NCI-H2029 treated with DMSO at 0.1 percent for 48 hours (cell line): Measurements from ENCODE around the gene CIT.
"Not testable (repeated sequence)": the region's sequence is repeated elsewhere in the genome, so short reads cannot be mapped to it uniquely, and the experiment has no call there.

Experiments used
- DNase-seq: peaks from one replicate; lab custom pipeline; 2025; lab: John Stamatoyannopoulos, UW

CIT gene

DNA sequence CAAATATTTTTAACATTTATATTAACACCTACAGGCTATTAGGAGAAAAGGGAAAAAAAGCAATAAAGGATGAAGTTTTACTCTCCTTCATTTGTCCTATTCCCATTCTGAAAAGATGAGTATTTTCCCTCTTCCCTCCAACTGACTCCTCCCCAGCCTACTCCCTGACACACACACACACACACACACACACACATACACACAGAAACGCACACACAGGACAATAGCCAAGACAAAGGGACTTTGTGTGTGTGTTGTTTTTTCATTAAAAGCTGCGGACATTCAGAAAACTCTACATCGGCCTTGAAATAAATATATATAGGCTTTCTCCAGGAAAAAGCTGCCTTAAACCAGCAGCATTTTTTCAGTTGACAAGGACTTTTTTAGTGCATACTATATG is 134.4 kb downstream of the CIT start:
- no peak for DNase-seq

GRCh38 chr12:119740830-119741229 is 136.3 kb downstream of the CIT start:
- DNase-seq, result no peak

DNA sequence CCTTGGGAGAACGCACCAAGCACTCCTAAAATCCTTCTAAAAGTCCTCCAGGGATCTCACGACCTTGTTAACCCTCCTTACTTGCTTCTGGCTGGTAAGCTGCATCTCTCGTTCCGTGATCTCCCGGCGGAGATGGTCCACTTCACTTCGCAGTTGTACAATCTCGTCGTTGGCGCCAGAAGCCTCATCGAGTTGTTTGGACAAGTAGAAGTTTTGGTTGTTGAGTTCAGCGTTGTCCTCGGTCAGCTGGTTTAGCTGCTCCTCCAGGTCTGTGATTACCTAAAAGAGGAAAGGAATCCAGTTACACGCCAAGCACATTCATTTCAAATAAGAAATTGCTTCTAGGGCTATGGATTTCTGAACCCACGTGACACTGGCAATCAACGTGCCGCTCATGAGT is 142.0 kb downstream of the CIT start:
- no peak for DNase-seq

DNA sequence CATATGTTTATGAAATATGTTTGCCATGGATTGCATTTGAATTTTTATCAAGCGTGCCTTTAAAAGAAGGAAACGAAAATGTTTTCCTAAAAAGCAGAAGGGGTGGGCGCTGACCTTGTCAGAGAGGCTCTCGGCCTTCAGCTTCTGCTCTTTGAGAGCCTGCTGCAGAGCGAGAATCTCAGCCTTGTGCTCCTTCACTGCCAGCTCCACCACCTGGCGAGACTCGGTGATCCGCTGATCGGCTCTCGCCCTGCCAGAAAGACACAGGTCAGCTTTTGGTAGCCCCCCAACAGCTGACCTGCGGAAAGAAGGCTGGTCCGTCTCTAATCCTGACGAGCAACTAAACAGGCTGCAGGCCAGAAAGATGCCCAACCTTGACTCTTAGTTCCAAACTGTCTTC is 146.7 kb downstream of the CIT start:
- DNase-seq, result no peak

- no peak for DNase-seq
Measured at GRCh38 chr12:119729871-119730270, 147.2 kb downstream of the CIT start.

- no peak for DNase-seq
Measured at GRCh38 chr12:119728444-119728745, 148.7 kb downstream of the CIT start.

- DNase-seq, result no peak
Measured at GRCh38 chr12:119727600-119728443, 149.3 kb downstream of the CIT start.

DNA sequence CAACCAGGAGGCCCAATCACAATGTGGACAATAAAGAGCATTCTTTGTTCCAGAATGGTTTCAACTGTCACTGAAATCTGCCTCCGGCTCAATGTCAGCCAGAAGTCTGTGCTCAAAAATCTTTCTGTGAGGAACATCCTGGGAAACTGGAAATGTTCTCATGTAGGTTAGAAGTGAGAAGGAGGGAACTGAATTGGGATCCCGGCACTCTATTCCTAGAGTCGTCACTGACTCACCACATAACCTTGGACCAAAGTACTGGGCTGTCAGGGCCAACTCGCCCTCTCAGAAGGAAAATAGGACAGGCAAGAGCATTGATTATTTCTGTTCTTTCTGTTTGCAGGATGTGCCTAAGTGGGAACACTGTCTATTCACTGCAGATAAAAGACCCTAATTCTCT is 151.6 kb downstream of the CIT start:
- no peak for DNase-seq

DNA sequence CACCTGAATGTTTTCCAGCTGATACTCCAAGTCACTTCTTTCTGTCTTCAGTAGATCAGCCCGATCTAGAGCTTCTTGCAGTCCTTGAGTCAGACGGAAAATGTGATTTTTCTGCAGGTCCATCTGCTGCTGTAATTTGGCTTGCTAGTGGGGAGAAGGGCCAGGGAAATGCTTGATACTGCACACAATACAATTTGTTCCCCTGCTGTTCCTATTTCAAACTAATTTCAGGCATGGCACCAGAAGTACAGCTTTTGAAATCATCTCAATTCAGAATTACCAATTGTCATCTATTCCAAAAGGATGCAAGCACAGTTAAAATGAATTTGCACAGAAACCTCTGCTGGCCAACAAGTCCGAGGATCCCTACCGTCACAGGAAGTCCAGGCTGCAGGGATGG is 155.8 kb downstream of the CIT start:
- no peak for DNase-seq

- DNase-seq, result no peak
Measured at GRCh38 chr12:119720349-119720748, 156.8 kb downstream of the CIT start.

- DNase-seq, result no peak
Measured at GRCh38 chr12:119718141-119718540, 159.0 kb downstream of the CIT start.

DNA sequence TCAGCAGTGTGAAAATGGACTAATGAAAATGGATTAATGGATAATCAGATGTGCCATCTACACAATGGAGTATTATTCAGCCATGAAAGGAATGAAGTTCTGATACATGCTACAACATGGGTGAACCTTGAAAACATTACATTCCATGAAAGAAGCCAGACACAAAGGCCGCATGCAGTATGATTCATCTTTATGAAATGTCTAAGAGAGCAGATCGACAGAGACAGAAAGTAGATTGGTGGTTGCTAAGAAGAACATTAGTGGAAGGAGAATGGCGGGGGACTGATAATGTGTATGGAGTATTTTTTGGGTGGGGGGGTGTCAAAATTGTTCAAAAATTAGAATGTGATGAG is 161.9 kb downstream of the CIT start:
- DNase-seq, result no peak

- DNase-seq, result no peak
Measured at GRCh38 chr12:119714614-119715267, 162.4 kb downstream of the CIT start.

DNA sequence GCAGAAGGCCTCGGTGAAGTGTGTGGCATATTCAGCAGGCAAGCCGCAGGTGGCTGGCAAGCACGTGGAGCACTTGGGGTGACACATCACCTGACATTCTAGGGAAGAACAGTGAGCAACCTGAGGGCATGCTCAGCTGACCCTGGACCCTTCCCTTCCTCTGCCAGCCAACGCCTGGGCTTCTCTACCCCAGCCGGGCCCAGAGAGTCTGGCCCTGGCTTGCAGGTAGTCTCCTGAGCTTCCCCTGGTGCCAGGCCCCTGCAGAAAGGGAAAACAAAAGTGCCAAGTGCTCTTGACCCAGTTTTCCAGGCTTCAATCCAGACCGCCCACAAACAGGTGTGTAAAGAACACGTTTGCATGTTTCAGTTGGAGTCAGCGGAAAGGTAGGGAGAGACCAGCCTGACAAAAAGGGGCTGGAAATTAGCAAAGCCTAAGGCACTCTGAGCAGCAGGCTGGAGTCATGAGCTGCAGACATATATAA is 163.5 kb downstream of the CIT start:
- peak; percentile 93 for DNase-seq

- no peak for DNase-seq
Measured at GRCh38 chr12:119712721-119713120, 164.4 kb downstream of the CIT start.

- no peak for DNase-seq
Measured at GRCh38 chr12:119711693-119712092, 165.4 kb downstream of the CIT start.

GRCh38 chr12:119710965-119711551 is 166.1 kb downstream of the CIT start:
- DNase-seq, result peak; percentile 99

GRCh38 chr12:119710374-119710964 is 166.7 kb downstream of the CIT start:
- DNase-seq, result peak; percentile 73

- DNase-seq, result not testable (repeated sequence)
Measured at GRCh38 chr12:119706427-119706826, 170.7 kb downstream of the CIT start.

DNA sequence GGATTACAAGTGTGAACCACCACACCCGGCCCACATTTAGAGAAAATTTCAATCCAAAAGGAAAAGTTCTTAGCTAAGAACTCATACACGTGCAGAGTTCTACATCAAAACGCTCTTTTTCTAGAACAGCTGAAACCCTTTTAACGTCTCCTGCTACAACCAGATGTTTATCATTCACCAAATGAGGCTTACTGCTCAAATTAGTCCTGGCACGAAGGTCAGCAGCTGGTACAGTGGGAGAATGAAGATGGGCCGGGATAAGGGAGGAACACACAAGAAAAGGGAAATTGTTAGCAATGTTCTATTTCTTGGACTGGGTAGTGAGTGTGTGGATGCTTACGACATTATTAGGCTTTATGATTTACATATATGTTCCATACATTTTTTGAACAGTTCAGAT is 171.9 kb downstream of the CIT start:
- no peak for DNase-seq

GRCh38 chr12:119704065-119704747 is 172.9 kb downstream of the CIT start:
- no peak for DNase-seq

- no peak for DNase-seq
Measured at GRCh38 chr12:119700078-119700477, 177.0 kb downstream of the CIT start.
